Endothelial cell of umbilical vein (primary cell): ENCODE results near the gene PPP2R3B. TPM values are rescaled to one million over a fixed set of nuclear protein-coding genes. Genes with fewer than 3 reads are reported as not detected.

Experiments used
- BruUV-seq: library from RNA; stranded (reverse); fragments of 400-500 nt; replicated peaks from 2 replicates; lab custom pipeline; 2021; lab: Mats Ljungman, UMichigan
- CTCF ChIA-PET: fragments of 300-600, 350-600 bp; sonication (Branson Sonifier 250); formaldehyde crosslinking; loops from one replicate; lab custom pipeline; 2021; ENCODE audit warnings: antibody characterized with exemption, inconsistent platforms; lab: Charles Lee
- POLR2A ChIA-PET: fragments of 300-600, 350-600 bp; sonication (Branson Sonifier 250); formaldehyde crosslinking; loops from one replicate; lab custom pipeline; 2021; ENCODE audit warnings: antibody characterized with exemption, inconsistent platforms; lab: Charles Lee
- DNase-seq: peaks from one replicate; pipeline ENCODE4 v3.0.0-alpha.2; 2011; ENCODE audit warnings: low read depth, low spot score
- FAIRE-seq: peaks from 2 replicates; lab custom pipeline; 2011; peaks lifted over from hg19 to GRCh38; lab: Jason Lieb, UNC
- H2AFZ ChIP-seq: 2 replicates; pipeline ENCODE4 v1.6.0; 2012; ENCODE audit warnings: low read depth, low read length, control low read depth, inconsistent platforms
- H3K27ac ChIP-seq: 2 replicates; pipeline ENCODE4 v1.5.1; 2011; ENCODE audit warnings: low read depth, mild to moderate bottlenecking, control low read depth, low read length, moderate library complexity; ENCODE audit not compliant: insufficient read depth
- H3K27me3 ChIP-seq, 2 experiments: 2 replicates each; pipeline versions ENCODE4 v1.6.0 to v1.6.1; 2011; ENCODE audit warnings: low read length in 2 of 2, mixed read lengths in 1 of 2; ENCODE audit not compliant: control insufficient read depth in 2 of 2, insufficient read depth in 2 of 2
- H3K36me3 ChIP-seq, 2 experiments: 2 replicates in 1 of 2; 3 replicates in 1 of 2; pipeline ENCODE4 v1.5.1; 2011; ENCODE audit warnings: low read length in 2 of 2, mild to moderate bottlenecking in 1 of 2, moderate library complexity in 1 of 2; ENCODE audit not compliant: control insufficient read depth in 2 of 2, insufficient read depth in 2 of 2; ENCODE audit errors: extremely low read depth in 1 of 2
- H3K4me1 ChIP-seq: 3 replicates; pipeline ENCODE4 v1.5.1; 2011; ENCODE audit warnings: mild to moderate bottlenecking, low read length; ENCODE audit not compliant: control insufficient read depth, insufficient read depth; ENCODE audit errors: extremely low read depth
- H3K4me2 ChIP-seq: 2 replicates; pipeline ENCODE4 v1.6.1; 2011; ENCODE audit warnings: low read length, control low read depth, mixed read lengths; ENCODE audit not compliant: insufficient read depth
- H3K4me3 ChIP-seq, 3 experiments: fragments of 200-600 bp in 1 of 3; sonication (generic), shearing (Covaris generic) in 1 of 3; replicated peaks in 1 of 3; 2 replicates each; pipeline ENCODE4 v1.5.1; 2011 to 2016; ENCODE audit warnings: control low read depth in 3 of 3, low read length in 3 of 3, mild to moderate bottlenecking in 2 of 3, inconsistent platforms in 1 of 3, low read depth in 1 of 3, moderate library complexity in 1 of 3; ENCODE audit not compliant: insufficient read depth in 1 of 3
- H3K79me2 ChIP-seq: 2 replicates; pipeline ENCODE4 v1.6.0; 2012; ENCODE audit warnings: low read length, inconsistent platforms; ENCODE audit not compliant: control insufficient read depth, insufficient read depth
- H3K9ac ChIP-seq: replicated peaks from 2 replicates; pipeline ENCODE3; 2011; ENCODE audit warnings: low read length, control low read depth; ENCODE audit not compliant: insufficient read depth; ENCODE audit errors: extremely low read depth
- H3K9me1 ChIP-seq: replicated peaks from 3 replicates; pipeline ENCODE4 v1.6.0; 2011; ENCODE audit warnings: mild to moderate bottlenecking, low read length; ENCODE audit not compliant: control insufficient read depth, insufficient read depth; ENCODE audit errors: extremely low read depth
- H3K9me3 ChIP-seq: replicated peaks from 2 replicates; pipeline ENCODE4 v1.5.1; 2012; ENCODE audit warnings: low read length, inconsistent platforms; ENCODE audit not compliant: control insufficient read depth, insufficient read depth
- H4K20me1 ChIP-seq: replicated peaks from 2 replicates; pipeline ENCODE3; 2011; ENCODE audit warnings: mild to moderate bottlenecking, low read length; ENCODE audit not compliant: control insufficient read depth, insufficient read depth; ENCODE audit errors: extremely low read depth
- EZH2 ChIP-seq: IDR thresholded peaks from 2 replicates; pipeline ENCODE4 v1.6.1; 2012; ENCODE audit warnings: borderline replicate concordance, low read depth, mild to moderate bottlenecking, moderate library complexity, low read length, inconsistent platforms; ENCODE audit not compliant: severe bottlenecking
- FOS ChIP-seq: IDR thresholded peaks from 2 replicates; pipeline ENCODE4 v1.6.1; 2011; ENCODE audit warnings: mild to moderate bottlenecking, low read length, moderate library complexity, borderline replicate concordance; ENCODE audit not compliant: insufficient read depth
- GATA2 ChIP-seq: IDR thresholded peaks from 2 replicates; pipeline ENCODE4 v1.7.0; 2011; ENCODE audit warnings: low read depth, mild to moderate bottlenecking, moderate library complexity, mixed read lengths, low read length; ENCODE audit not compliant: insufficient read length, insufficient read depth
- JUN ChIP-seq: IDR thresholded peaks from 2 replicates; pipeline ENCODE4 v1.6.1; 2011; ENCODE audit warnings: borderline replicate concordance, low read depth; ENCODE audit not compliant: insufficient read length, insufficient read depth
- MYC ChIP-seq: IDR thresholded peaks from one replicate; pipeline ENCODE4 v1.6.1; 2011; ENCODE audit warnings: mild to moderate bottlenecking, low read depth, low read length
- POLR2A ChIP-seq: IDR thresholded peaks from 2 replicates; pipeline ENCODE4 v1.6.1; 2012; ENCODE audit warnings: low read depth, mild to moderate bottlenecking, control low read depth, low read length
- POLR2AphosphoS5 ChIP-seq: IDR thresholded peaks from 2 replicates; pipeline ENCODE4 v1.6.1; 2012; ENCODE audit warnings: low read depth, mild to moderate bottlenecking, control low read depth, low read length, moderate library complexity; ENCODE audit not compliant: insufficient read depth
- dilution Hi-C: fragments of 300-500 bp; cut with MboI; formaldehyde crosslinking; loops from one replicate; pipeline ENCODE4 v1.15.0; 2019; ENCODE audit warnings: low sequenced_read_pairs; ENCODE audit not compliant: extremely low pct_ligation_motif_present
- intact Hi-C: fragments of 100-400 bp; cut with micrococcal nuclease; formaldehyde crosslinking; loops from one replicate; pipeline ENCODE4 v1.10.0; 2022
- polyA plus RNA-seq, 4 experiments: library from polyadenylated mRNA; depleted of rRNA in 3 of 4; stranded (reverse) in 3 of 4; unstranded in 1 of 4; fragments of >200 nt; gene quantifications; 2 replicates each; pipeline versions ENCODE4 v1.2.1 to v1.2.3, GENCODE V29; 2011 to 2012; ENCODE audit warnings: missing spikeins in 1 of 4
- total RNA-seq: library from RNA; stranded (reverse); gene quantifications from 2 replicates; pipeline ENCODE4 v1.2.3, GENCODE V29; 2021
- TF ChIP-seq, protein P1 (sequence below): IDR thresholded peaks from 2 replicates; pipeline ENCODE4 v1.6.1; 2011; ENCODE audit not compliant: insufficient read depth, insufficient read length
- TF ChIP-seq, protein P2 (sequence below), 2 donors: IDR thresholded peaks; 1 replicate in 1 of 2; 2 replicates in 1 of 2; pipeline ENCODE4 v1.5.1; 2011; ENCODE audit warnings: low read length in 2 of 2, mild to moderate bottlenecking in 2 of 2, moderate library complexity in 2 of 2, control low read depth in 1 of 2, inconsistent platforms in 1 of 2, low read depth in 1 of 2; ENCODE audit not compliant: insufficient read depth in 1 of 2; ENCODE audit errors: extremely low read depth in 1 of 2

PPP2R3B gene
- total and polyA plus RNA-seq, 2 donors (not counting 3 experiments of a cell fraction or from before 2014, with no cell fraction given) = 19.1 to 33.6 TPM

DNA sequence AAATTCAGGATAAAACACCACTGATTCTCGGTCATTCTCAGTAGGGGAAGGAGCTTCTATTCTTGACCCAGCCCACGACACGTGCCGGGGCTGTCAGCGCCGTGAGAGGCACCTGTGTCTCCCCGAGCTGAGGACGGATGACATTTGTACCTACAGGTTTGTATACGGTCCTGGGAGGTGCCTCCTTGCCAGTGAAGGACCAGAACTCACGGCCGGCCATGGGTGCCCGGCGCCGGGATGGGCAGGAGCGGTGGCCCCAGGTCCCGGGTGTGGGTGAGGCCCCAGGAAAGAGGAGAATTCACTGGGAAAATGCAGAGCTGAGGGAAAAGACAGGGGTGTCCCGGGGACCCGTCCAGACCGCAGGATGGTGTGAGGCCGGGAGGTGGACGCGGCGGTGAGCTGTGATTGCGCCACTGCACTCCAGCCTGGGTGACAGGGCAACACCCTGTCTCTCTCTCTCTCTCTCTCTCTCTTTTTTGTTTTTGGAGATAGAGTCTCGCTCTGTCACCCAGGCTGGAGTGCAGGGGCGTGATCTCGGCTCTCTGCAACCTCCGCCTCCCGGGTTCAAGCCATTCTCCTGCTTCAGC lies 48.9 kb upstream of the PPP2R3B start:
- Histone ChIP-seq H3K4me1 (no peaks in the 10 kb centered on the region), H3K9me1 (no peaks in the 10 kb centered on the region), H3K4me2 (no peak overlapping the region), H3K27ac (no peak overlapping the region), H3K27me3 (no peaks in the 10 kb centered on the region), H3K36me3 (no peaks in the 10 kb centered on the region), H3K9ac (no peak overlapping the region), H3K79me2 (no peaks in the 10 kb centered on the region), H3K4me3 (no peak overlapping the region), H4K20me1 (no peaks in the 10 kb centered on the region), H2AFZ (no peak overlapping the region), H3K9me3 (no peaks in the 10 kb centered on the region)
- ChIA-PET CTCF (no interaction called here), POLR2A (no interaction called here)
- no peak for DNase-seq
- intact Hi-C loops (no loop called here), dilution Hi-C loops (no loop called here)
- BruUV-seq = no TSS peak
- FAIRE-seq = no peak
- TF ChIP-seq MYC = no peak
- no peak for TF ChIP-seq POLR2AphosphoS5
- TF ChIP-seq, protein P1, sequence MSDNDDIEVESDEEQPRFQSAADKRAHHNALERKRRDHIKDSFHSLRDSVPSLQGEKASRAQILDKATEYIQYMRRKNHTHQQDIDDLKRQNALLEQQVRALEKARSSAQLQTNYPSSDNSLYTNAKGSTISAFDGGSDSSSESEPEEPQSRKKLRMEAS = no peak
- TF ChIP-seq JUN = no peak
- TF ChIP-seq GATA2 = no peak
- no peak for TF ChIP-seq POLR2A
- no peak for TF ChIP-seq EZH2

DNA sequence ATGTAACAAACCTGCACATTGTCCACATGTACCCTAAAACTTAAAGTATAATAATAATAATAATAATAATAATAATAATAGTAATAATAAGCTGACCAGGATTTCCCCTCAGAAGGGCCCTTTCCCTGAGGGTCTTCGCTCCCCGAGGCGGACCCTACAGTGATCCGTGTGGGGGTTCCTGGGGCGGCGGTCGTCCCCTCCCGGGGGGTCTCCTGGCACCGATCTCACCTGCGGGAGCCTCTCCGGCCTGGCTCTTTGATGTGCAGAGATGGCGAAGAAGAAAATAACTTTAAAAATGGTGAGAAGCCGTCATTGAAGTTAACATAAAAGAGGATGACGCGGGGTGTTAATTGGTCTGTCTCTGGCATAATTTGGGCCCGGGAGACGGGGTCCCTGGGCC lies 48.2 kb upstream of the PPP2R3B start:
- no peaks in the 10 kb centered on the region for H3K36me3 ChIP-seq
- H3K9ac ChIP-seq = no peak overlapping the region
- no peak overlapping the region for H3K4me2 ChIP-seq
- H3K4me3 ChIP-seq = no peak overlapping the region
- no TSS peak for BruUV-seq
- H2AFZ ChIP-seq = no peak overlapping the region
- no peaks in the 10 kb centered on the region for H3K79me2 ChIP-seq
- intact Hi-C loops = no loop called here
- H3K4me1 ChIP-seq = no peaks in the 10 kb centered on the region
- FAIRE-seq (no peak), DNase-seq (no peak)
- H3K9me3 ChIP-seq = no peaks in the 10 kb centered on the region
- TF ChIP-seq GATA2 (no peak), EZH2 (no peak), MYC (no peak), FOS (no peak), JUN (no peak), POLR2A (no peak), POLR2AphosphoS5 (no peak)
- TF ChIP-seq, protein P2, sequence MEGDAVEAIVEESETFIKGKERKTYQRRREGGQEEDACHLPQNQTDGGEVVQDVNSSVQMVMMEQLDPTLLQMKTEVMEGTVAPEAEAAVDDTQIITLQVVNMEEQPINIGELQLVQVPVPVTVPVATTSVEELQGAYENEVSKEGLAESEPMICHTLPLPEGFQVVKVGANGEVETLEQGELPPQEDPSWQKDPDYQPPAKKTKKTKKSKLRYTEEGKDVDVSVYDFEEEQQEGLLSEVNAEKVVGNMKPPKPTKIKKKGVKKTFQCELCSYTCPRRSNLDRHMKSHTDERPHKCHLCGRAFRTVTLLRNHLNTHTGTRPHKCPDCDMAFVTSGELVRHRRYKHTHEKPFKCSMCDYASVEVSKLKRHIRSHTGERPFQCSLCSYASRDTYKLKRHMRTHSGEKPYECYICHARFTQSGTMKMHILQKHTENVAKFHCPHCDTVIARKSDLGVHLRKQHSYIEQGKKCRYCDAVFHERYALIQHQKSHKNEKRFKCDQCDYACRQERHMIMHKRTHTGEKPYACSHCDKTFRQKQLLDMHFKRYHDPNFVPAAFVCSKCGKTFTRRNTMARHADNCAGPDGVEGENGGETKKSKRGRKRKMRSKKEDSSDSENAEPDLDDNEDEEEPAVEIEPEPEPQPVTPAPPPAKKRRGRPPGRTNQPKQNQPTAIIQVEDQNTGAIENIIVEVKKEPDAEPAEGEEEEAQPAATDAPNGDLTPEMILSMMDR (IDR thresholded peaks at IDR 0.05; ENCODE audit: extremely low read depth in 1 of 2, insufficient read depth in 1 of 2, low read depth in 1 of 2, low read length in 2 of 2) = no peak
- TF ChIP-seq, protein P1 = no peak
- dilution Hi-C loops = no loop called here
- ChIA-PET POLR2A (no interaction called here), CTCF (no interaction called here)
- H3K9me1 ChIP-seq = no peaks in the 10 kb centered on the region
- no peaks in the 10 kb centered on the region for H3K27me3 ChIP-seq
- H3K27ac ChIP-seq = no peak overlapping the region
- no peaks in the 10 kb centered on the region for H4K20me1 ChIP-seq
